ENCODE data around the gene ACVR1.
A peak's percentile ranks its signal among the peaks of the same experiment; 100 is the strongest.

The ACVR1 gene

GRCh38 chr2:157822993-157823392 is 53.1 kb downstream of the ACVR1 start:
- no peak for DNase-seq

DNA sequence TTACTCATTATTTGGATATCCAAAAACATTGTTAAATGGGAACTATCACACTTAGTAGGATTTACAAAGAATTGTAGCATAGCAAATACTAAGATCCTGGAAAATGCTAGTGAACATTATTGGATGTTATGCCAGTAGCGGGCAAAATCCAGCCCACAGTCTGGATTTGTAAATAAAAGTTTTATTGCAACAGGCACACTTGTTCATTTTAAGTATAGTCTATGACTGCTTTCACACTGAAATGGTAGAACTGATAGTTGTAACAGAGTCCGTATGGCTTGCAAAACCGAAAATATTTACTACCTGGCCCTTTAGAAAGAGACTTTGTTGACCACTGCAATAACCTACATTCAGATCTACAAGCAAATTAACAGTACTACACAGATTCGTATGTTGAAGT is 53.6 kb downstream of the ACVR1 start:
- DNase-seq: no peak

DNA sequence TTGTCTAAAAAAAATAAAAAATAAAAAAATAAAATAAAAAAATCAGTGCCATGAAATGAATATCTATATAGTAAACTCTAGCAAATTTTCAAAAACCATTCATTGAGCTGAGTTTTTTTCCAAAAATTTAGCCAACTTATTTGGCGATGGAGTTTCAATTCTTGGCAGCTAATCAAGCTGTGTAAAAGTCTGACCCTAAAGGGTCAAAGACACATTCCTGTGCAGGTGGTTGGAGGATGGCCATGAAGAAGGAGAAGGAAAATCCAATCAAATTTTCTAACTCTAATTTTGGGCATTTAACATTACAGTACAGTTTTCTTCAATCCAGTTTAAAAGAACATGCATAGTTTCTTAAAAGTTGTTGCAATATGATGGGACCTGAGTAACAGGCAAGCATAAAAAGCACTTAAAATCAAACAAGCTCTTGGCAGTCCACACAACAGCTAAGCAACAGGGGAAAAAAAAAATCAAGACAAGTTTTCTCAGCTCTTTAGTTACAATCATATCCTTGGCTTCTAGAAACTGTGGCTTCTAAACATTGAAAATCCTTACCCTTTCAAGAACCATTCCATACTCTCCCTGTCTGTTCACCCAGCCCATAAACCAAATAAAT is 54.5 kb downstream of the ACVR1 start:
- DNase-seq: no peak

- DNase-seq: no peak
These were observed 55.9 kb downstream of the ACVR1 start for GRCh38 chr2:157820193-157820592.

DNA sequence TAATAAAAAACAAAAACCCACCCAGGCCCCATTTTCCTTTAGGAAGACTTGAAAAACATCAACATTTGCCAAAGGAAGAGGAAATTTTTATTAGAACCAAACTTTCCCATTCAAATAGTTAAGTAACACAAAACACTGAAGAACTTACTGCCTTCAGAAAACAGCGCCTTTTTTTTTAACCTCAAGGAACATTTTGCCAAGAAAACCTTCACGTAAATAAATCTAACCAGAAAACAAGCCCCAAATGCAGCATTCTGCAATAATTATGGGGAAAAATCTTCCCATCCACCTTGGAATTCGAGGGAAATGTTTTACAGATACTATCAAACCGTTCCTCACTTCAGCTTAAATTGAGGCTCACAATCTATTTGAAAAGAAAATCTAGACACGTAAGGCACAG is 56.4 kb downstream of the ACVR1 start:
- no peak for DNase-seq

DNA sequence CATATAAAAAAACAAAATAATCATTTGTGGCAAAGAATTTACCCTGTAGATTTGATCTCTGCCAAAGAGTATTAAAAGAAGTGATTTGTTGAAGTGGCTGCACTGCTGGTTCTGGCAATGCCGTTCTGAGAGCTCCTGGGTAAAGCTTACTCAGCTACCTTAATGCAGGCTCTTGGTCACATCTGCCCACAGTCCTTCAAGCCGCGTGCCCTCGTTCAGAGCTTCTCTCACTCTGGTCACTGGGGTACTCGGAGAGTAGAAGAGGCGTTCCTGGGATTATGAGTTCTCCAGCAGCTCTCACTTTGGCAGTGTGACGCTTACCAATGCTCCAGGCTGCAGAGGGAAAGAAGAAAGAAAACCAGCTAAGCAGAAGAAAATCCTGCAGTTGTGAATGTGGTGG is 57.9 kb downstream of the ACVR1 start:
- no peak for DNase-seq

- no peak for DNase-seq
These were observed 60.7 kb downstream of the ACVR1 start for GRCh38 chr2:157815421-157815820.

DNA sequence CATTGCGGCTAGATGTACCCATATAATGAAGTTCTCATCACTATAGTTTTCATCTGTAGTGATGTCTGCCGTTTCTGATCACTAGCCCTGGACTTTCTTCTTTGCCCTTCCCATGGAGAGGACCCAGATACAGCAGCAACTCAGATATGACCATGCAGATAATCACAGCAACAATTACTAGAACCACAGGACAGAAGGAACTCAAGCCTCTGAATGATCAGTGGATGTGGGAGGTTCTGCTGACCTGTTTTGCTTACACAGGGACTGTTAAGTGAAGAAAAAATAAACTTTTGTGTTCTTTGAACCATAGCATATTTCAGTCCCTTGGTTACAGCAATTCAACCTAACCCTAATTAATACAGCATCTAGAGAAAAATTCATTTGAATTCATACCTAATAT is 62.7 kb downstream of the ACVR1 start:
- no peak for DNase-seq

DNA sequence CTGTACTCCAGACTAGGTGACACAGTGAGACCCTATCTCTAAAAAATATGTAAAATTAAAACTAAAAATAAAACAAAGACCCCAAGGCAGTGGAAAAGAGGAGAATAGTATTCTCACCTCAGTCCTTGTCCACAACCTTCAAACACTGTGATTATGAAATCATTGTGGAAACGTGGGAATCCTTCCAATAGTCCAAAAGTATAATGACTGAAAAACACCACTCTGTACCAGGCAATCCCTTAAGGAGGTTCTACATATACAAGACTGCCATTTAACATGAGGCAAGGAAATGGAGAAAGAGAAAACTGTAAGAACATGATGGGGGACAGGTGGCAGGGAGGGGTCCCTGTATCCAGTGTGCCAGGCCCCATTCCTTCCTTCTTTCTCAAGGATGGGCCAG is 66.1 kb downstream of the ACVR1 start:
- DNase-seq: no peak

- DNase-seq: no peak
These were observed 66.9 kb downstream of the ACVR1 start for GRCh38 chr2:157809212-157809611.

DNA sequence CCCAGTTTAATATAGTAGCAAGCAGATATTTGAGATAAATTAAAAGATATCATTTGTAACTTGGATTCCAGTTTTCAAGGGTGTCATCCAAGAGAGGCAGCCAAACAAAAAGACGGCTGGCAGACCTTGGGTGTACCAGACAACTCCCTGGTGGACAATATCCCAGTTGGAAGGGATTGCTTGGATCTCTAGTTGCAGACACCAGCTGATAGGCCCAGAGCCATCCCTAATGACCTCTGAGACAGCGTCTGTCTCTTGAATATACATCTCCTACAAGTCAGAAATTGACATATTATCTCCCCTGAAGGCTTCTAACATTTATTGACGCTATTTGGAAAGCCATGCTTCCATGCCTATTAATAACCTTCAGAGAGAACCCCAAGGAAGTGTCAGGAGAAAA is 67.7 kb downstream of the ACVR1 start:
- no peak for DNase-seq

GRCh38 chr2:157806426-157807077 is 69.6 kb downstream of the ACVR1 start:
- no peak for DNase-seq

DNA sequence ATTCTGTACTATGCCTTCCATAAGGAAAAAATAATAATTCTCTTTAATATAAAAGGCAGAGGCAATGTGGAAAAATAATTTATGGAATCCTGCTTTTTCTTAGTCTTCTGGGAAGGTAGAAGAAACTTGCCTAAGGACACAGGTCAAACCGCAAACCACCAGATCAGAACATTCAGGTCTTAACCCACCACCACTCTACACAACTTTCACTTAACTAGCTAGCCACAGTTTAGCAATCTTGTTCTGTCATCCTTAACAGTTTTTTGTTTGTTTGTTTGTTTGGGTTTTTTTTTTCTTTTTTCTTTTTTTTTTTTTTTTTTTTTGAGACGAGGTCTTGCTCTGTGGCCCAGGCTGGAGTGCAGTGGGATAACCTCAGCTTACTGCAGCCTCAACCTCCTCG is 70.6 kb downstream of the ACVR1 start:
- no peak for DNase-seq

DNA sequence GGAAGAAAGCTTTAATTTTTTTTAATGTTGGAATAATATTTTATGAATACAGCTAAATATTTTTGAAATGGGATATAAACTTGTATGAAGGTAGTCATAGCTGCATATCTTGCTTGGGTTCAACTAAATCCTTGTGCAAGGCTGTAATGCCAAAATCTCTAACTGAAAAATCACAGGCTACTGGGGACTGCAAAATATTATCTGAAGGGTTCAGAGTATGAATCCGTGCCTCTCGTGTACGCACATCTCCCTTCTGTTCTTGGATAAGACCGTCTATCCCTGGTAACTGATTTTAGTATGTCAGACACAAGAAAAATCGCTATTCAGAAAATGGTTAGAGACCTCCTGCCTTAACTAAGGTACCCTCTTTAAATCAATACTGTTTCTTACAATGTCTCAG is 71.8 kb downstream of the ACVR1 start:
- no peak for DNase-seq

GRCh38 chr2:157803952-157804351 is 72.2 kb downstream of the ACVR1 start:
- DNase-seq: no peak

DNA sequence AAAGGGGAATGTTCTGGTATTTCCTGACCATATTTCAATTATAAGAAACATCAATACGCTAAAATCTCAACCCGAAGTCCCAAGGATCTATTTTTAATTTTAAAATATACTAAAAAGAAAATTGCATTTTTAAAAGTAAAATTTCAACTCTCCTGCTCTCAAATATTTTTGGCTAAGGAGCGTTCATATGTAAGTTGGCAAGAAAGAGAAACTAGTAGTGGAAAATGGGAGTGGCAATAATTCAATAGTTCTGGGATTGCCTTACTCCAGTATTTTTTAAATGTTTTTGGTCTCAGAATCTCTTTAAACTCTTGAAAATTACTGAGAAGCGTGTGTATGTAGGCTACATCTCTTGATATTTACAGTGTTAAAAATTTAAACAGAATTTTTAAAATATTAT is 72.7 kb downstream of the ACVR1 start:
- DNase-seq: no peak

GRCh38 chr2:157800838-157801495 is 75.2 kb downstream of the ACVR1 start:
- peak; percentile 11 for DNase-seq

DNA sequence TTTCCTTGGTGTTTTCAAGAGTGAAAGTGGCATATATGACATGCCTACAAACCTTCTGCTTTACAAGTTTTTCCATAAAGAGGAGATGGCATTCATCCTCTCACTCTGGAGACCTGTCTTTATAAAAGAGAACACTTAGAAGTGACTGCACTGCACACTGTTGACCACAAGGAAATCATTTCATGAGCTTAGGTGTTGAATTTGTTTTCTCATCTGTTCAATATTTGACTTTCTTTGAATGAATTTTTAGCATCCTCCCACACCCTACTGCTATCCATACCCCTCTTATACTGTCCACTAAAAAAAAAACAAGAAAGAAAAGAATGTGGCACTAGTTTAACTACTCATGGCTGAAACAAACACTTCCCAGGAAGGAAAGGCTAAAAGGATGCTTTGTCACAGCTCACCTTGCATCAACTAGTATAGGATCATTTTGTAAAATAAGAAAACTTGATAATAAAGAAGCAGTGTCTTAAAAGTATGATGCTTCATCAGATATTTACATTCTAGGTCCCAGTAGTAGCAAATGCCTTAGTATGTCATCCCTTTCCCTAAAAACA is 83.0 kb downstream of the ACVR1 start:
- no peak for DNase-seq

GRCh38 chr2:157792335-157793052 is 83.6 kb downstream of the ACVR1 start:
- no peak for DNase-seq

DNA sequence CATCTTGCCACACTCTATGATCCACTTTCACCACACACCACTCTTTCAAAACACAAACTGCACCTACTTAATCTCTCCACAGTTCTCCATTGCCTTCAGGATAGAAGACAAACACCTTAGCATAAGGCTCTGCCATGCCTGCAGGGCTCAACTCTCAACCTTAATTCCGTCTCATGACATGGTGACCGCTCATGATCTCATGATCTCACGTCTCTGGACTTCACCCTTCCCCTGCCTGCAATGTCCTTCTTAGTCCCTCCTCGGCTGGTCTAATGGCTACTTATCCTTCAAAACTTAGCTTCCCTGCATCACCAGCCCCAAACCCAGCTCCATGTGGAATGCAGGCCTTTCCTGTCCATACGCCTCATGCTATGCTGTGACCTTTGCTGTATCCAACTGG is 85.3 kb downstream of the ACVR1 start:
- DNase-seq: no peak

GRCh38 chr2:157789933-157790511 is 86.1 kb downstream of the ACVR1 start:
- DNase-seq: peak; percentile 8

- DNase-seq: no peak
These were observed 86.9 kb downstream of the ACVR1 start for GRCh38 chr2:157789256-157789655.

DNA sequence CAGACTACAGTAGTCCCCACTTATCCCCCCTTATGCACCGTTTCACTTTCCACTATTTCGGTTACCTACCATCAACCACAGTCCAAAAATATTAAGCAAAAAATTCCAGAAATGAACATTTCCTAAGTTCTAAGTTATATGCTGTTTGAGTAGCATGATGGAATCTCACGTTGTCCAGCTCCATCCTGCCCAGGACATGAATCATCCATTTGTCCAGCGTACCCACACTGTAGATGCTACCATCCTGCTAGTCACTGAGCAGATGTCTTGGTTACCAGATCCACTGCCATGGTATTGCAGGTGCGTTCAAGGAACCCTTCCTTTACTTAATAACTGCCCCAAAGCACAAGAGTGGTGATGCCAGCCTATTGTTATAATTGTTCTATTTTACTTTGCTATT is 87.9 kb downstream of the ACVR1 start:
- DNase-seq: no peak
